Stomach smooth muscle (tissue), 2 donors: ENCODE measurements around the gene RNF5.
"Not testable (repeated sequence)": the region's sequence is repeated elsewhere in the genome, so short reads cannot be mapped to it uniquely, and the experiment has no call there.

Experiments
- H3K27ac ChIP-seq: one replicate; pipeline ENCODE4 v1.7.0; 2013; ENCODE audit warnings: mild to moderate bottlenecking, low read length, inconsistent platforms
- H3K27me3 ChIP-seq, 2 donors: one replicate each; pipeline ENCODE4 v1.7.0; 2013; ENCODE audit warnings: low read length in 2 of 2; ENCODE audit not compliant: insufficient read depth in 2 of 2, control insufficient read depth in 1 of 2
- H3K36me3 ChIP-seq, 2 donors: one replicate each; pipeline ENCODE4 v1.7.0; 2013; ENCODE audit warnings: low read length in 2 of 2; ENCODE audit not compliant: control insufficient read depth in 2 of 2, insufficient read depth in 2 of 2
- H3K4me1 ChIP-seq: one replicate; pipeline ENCODE4 v1.7.0; 2013; ENCODE audit warnings: low read length; ENCODE audit not compliant: control insufficient read depth, insufficient read depth
- H3K4me3 ChIP-seq, 2 donors: one replicate each; pipeline ENCODE4 v1.7.0; 2013; ENCODE audit warnings: low read length in 2 of 2
- H3K9ac ChIP-seq, 2 donors: one replicate each; pipeline ENCODE4 v1.7.0; 2013; ENCODE audit warnings: low read length in 2 of 2, mild to moderate bottlenecking in 1 of 2
- H3K9me3 ChIP-seq, 2 donors: one replicate each; pipeline ENCODE4 v1.7.0; 2013; ENCODE audit warnings: low read length in 2 of 2; ENCODE audit not compliant: control insufficient read depth in 2 of 2
- donor health status: healthy.
- donor health status: Pancreatic carcinoma.

Gene RNF5

GRCh38 chr6:32185681-32186131, 7.5 kb downstream of the RNF5 start:
- H3K9ac ChIP-seq, result peak overlapping the region; percentile 51 to 63
- peak overlapping the region; percentile 79 for H3K27ac ChIP-seq
- H3K36me3 ChIP-seq, result peaks cover 23 to 30% of the 10 kb centered on the region in 2 donors
- not testable (repeated sequence) for H3K9me3 ChIP-seq, H3K27me3 ChIP-seq
- H3K4me3 ChIP-seq, result peak overlapping the region in 1 of 2 donors; percentile 3
- peaks cover 44% of the 10 kb centered on the region for H3K4me1 ChIP-seq

GRCh38 chr6:32186151-32186840, 8.1 kb downstream of the RNF5 start:
- Histone ChIP-seq H3K4me3 (peak overlapping the region in 1 of 2 donors; percentile 3), H3K4me1 (peaks cover 50% of the 10 kb centered on the region), H3K27ac (peak overlapping the region; percentile 79), H3K36me3 (peaks cover 19 to 24% of the 10 kb centered on the region in 2 donors), H3K9ac (peak overlapping the region; percentile 51 to 63)
- not testable (repeated sequence) for H3K9me3 ChIP-seq, H3K27me3 ChIP-seq

- peaks cover 56% of the 10 kb centered on the region for H3K4me1 ChIP-seq
Measured at GRCh38 chr6:32187009-32187709, 9.0 kb downstream of the RNF5 start.

GRCh38 chr6:32187725-32188380, 9.6 kb downstream of the RNF5 start:
- not testable (repeated sequence) for H3K9ac ChIP-seq
- Histone ChIP-seq H3K4me1 (peaks cover 52% of the 10 kb centered on the region), H3K4me3 (peak overlapping the region; percentile 80 to 85)

More at GRCh38 chr6:32187009-32187709, 9.0 kb downstream of the RNF5 start:
- Histone ChIP-seq H3K9me3 (no peaks in the 10 kb centered on the region), H3K4me3 (peak overlapping the region in 1 of 2 donors; percentile 44), H3K27me3 (no peaks in the 10 kb centered on the region), H3K36me3 (peaks cover 17 to 24% of the 10 kb centered on the region in 2 donors), H3K9ac (no peak overlapping the region), H3K27ac (peak overlapping the region; percentile 79)

GRCh38 chr6:32188381-32189068, 10.3 kb downstream of the RNF5 start:
- peak overlapping the region; percentile 84 to 92 for H3K9ac ChIP-seq
- no peaks in the 10 kb centered on the region for H3K9me3 ChIP-seq
- peak overlapping the region; percentile 98 for H3K27ac ChIP-seq
- peak overlapping the region; percentile 80 to 85 for H3K4me3 ChIP-seq
- no peaks in the 10 kb centered on the region for H3K27me3 ChIP-seq
- peaks cover 8 to 21% of the 10 kb centered on the region in 2 donors for H3K36me3 ChIP-seq
- H3K4me1 ChIP-seq, result peaks cover 51% of the 10 kb centered on the region

More at GRCh38 chr6:32187725-32188380, 9.6 kb downstream of the RNF5 start:
- peak overlapping the region; percentile 98 for H3K27ac ChIP-seq
- H3K36me3 ChIP-seq, result peaks cover 13 to 24% of the 10 kb centered on the region in 2 donors
- H3K9me3 ChIP-seq, H3K27me3 ChIP-seq: not testable (repeated sequence)

- Histone ChIP-seq H3K27ac (peak overlapping the region; percentile 98), H3K9me3 (no peaks in the 10 kb centered on the region), H3K9ac (peak overlapping the region; percentile 84 to 92), H3K4me1 (peaks cover 49% of the 10 kb centered on the region), H3K4me3 (peak overlapping the region; percentile 80 to 85), H3K36me3 (peaks cover 6 to 17% of the 10 kb centered on the region in 2 donors), H3K27me3 (no peaks in the 10 kb centered on the region)
Measured at GRCh38 chr6:32189069-32189741, 11.0 kb downstream of the RNF5 start.

GRCh38 chr6:32189742-32190053, 11.5 kb downstream of the RNF5 start:
- H3K27ac ChIP-seq, result peak overlapping the region; percentile 98
- H3K9ac ChIP-seq, result peak overlapping the region; percentile 84 to 92
- no peaks in the 10 kb centered on the region for H3K9me3 ChIP-seq
- peaks cover 6 to 17% of the 10 kb centered on the region in 2 donors for H3K36me3 ChIP-seq
- H3K4me1 ChIP-seq, result peaks cover 54% of the 10 kb centered on the region
- H3K4me3 ChIP-seq, result peak overlapping the region; percentile 80 to 85
- H3K27me3 ChIP-seq, result no peaks in the 10 kb centered on the region

- no peaks in the 10 kb centered on the region for H3K27me3 ChIP-seq
- peaks cover 58% of the 10 kb centered on the region for H3K4me1 ChIP-seq
- peak within 1 kb of the TSS; percentile 92 to 94 for H3K9ac ChIP-seq
- H3K4me3 ChIP-seq, result peak within 1 kb of the TSS; percentile 80 to 85
- peaks cover 6 to 17% of the 10 kb centered on the region in 2 donors for H3K36me3 ChIP-seq
- H3K9me3 ChIP-seq, result no peaks in the 10 kb centered on the region
- H3K27ac ChIP-seq, result peak within 1 kb of the TSS; percentile 98
Measured at GRCh38 chr6:32190054-32190851, 12.0 kb downstream of the RNF5 start, which contains the start of gene PBX2. Gene PBX2, minus strand, starts transcription at chr6:32190202. Its CDS starts 287 bp downstream, at chr6:32189915.

- no peaks in the 10 kb centered on the region for H3K9me3 ChIP-seq
- H3K9ac ChIP-seq, result peak overlapping the region; percentile 92 to 94
- peaks cover 59% of the 10 kb centered on the region for H3K4me1 ChIP-seq
- H3K4me3 ChIP-seq, result peak overlapping the region; percentile 49 to 80
- peaks cover 6 to 17% of the 10 kb centered on the region in 2 donors for H3K36me3 ChIP-seq
- peak overlapping the region; percentile 98 for H3K27ac ChIP-seq
- H3K27me3 ChIP-seq, result no peaks in the 10 kb centered on the region
Measured at GRCh38 chr6:32190911-32191677, 12.9 kb downstream of the RNF5 start.
